Measurements from ENCODE around the gene CCDC89.
"Not testable (repeated sequence)": the region's sequence is repeated elsewhere in the genome, so short reads cannot be mapped to it uniquely, and the experiment has no call there.

The CCDC89 gene

GRCh38 chr11:85672105-85672902, 13.7 kb downstream of the CCDC89 start:
- TF ChIP-seq CTCF (conservative IDR thresholded peaks at IDR 0.05; ENCODE audit: low read length): no peak
- DNase-seq (ENCODE audit: low read depth): no peak
- H3K4me3 ChIP-seq (ENCODE audit: low read length): no peak overlapping the region

- not testable (repeated sequence) for DNase-seq (ENCODE audit: low read depth); H3K4me3 ChIP-seq (ENCODE audit: low read length)
These were observed 14.9 kb downstream of the CCDC89 start for GRCh38 chr11:85670949-85671663.

GRCh38 chr11:85668157-85668556, 17.8 kb downstream of the CCDC89 start:
- DNase-seq (ENCODE audit: low read depth): no peak
- no peak overlapping the region for H3K4me3 ChIP-seq (ENCODE audit: low read length)
- no peak for TF ChIP-seq CTCF (conservative IDR thresholded peaks at IDR 0.05; ENCODE audit: low read length)

- TF ChIP-seq CTCF (conservative IDR thresholded peaks at IDR 0.05; ENCODE audit: low read length): no peak
- no peak for DNase-seq (ENCODE audit: low read depth)
- no peak overlapping the region for H3K4me3 ChIP-seq (ENCODE audit: low read length)
These were observed 19.3 kb downstream of the CCDC89 start for GRCh38 chr11:85666687-85667086.

- TF ChIP-seq CTCF (conservative IDR thresholded peaks at IDR 0.05; ENCODE audit: low read length): no peak
- no peak overlapping the region for H3K4me3 ChIP-seq (ENCODE audit: low read length)
- no peak for DNase-seq (ENCODE audit: low read depth)
These were observed 20.3 kb downstream of the CCDC89 start for GRCh38 chr11:85665733-85666132.

- TF ChIP-seq CTCF (conservative IDR thresholded peaks at IDR 0.05; ENCODE audit: low read length): no peak
- H3K4me3 ChIP-seq (ENCODE audit: low read length): peak within 1 kb of the TSS; percentile 78
- DNase-seq (ENCODE audit: low read depth): peak; percentile 93
These were observed 21.1 kb downstream of the CCDC89 start, which contains the start of gene CREBZF for GRCh38 chr11:85664615-85665481. TSS of gene CREBZF (minus strand) at chr11:85665129. CDS start at chr11:85664875, 254 bp downstream.
